PC-9 (cell line): Measurements from ENCODE around the gene FAM43B. TPM values are rescaled to one million over a fixed set of nuclear protein-coding genes. Genes with fewer than 3 reads are reported as not detected.

ENCODE experiments used
- BruUV-seq: library from RNA; stranded (reverse); fragments of 400-500 nt; replicated peaks from 2 replicates; lab custom pipeline; 2021; lab: Mats Ljungman, UMichigan
- CTCF ChIA-PET: fragments of 300-600 bp; sonication (Branson Sonifier 250); formaldehyde crosslinking; loops from one replicate; lab custom pipeline; 2022; ENCODE audit warnings: antibody characterized with exemption; lab: Charles Lee
- POLR2A ChIA-PET: fragments of 300-600 bp; sonication (Branson Sonifier 250); formaldehyde crosslinking; loops from one replicate; lab custom pipeline; 2022; ENCODE audit warnings: antibody characterized with exemption; ENCODE audit not compliant: unreplicated experiment; lab: Charles Lee
- DNase-seq, 2 experiments: peaks; one replicate each; pipeline versions ENCODE4 v3.0.0 to v3.0.0-alpha.2; 2015 to 2022; ENCODE audit warnings: mixed read lengths in 1 of 2
- H2AFZ ChIP-seq: fragments of 200-600 bp; sonication (generic); 2 replicates; pipeline ENCODE4 v1.8.1; 2017; ENCODE audit warnings: antibody characterized with exemption
- H3F3A ChIP-seq: fragments of 200-600 bp; sonication (generic); 2 replicates; pipeline ENCODE4 v1.8.1; 2017; ENCODE audit warnings: antibody characterized with exemption, mild to moderate bottlenecking, low read depth; ENCODE audit not compliant: insufficient read depth
- H3K27ac ChIP-seq: fragments of 200-600 bp; sonication (generic); 2 replicates; pipeline ENCODE4 v1.6.1; 2016; ENCODE audit warnings: mixed run types
- H3K27me3 ChIP-seq: fragments of 200-600 bp; sonication (generic); 2 replicates; pipeline ENCODE4 v1.6.1; 2016; ENCODE audit warnings: low read depth, mixed run types; ENCODE audit not compliant: insufficient read depth
- H3K36me3 ChIP-seq: fragments of 200-600 bp; sonication (generic); 2 replicates; pipeline ENCODE4 v1.6.1; 2016; ENCODE audit warnings: low read depth, mixed run types
- H3K4me1 ChIP-seq: fragments of 200-600 bp; sonication (generic); replicated peaks from 2 replicates; pipeline ENCODE4 v1.6.1; 2016; ENCODE audit warnings: mixed run types; ENCODE audit not compliant: insufficient read depth
- H3K4me2 ChIP-seq: fragments of 200-600 bp; sonication (generic); 2 replicates; pipeline ENCODE4 v1.6.1; 2017; ENCODE audit warnings: mixed run types
- H3K4me3 ChIP-seq: fragments of 200-600 bp; sonication (generic); 2 replicates; pipeline ENCODE4 v1.6.1; 2016; ENCODE audit warnings: mixed run types
- H3K79me2 ChIP-seq: fragments of 200-600 bp; sonication (generic); 2 replicates; pipeline ENCODE4 v1.6.1; 2017; ENCODE audit warnings: low read depth, mixed run types
- H3K9me2 ChIP-seq: fragments of 200-600 bp; sonication (generic); 2 replicates; pipeline ENCODE4 v1.8.1; 2017; ENCODE audit warnings: mild to moderate bottlenecking; ENCODE audit not compliant: insufficient read depth
- H3K9me3 ChIP-seq: fragments of 200-600 bp; sonication (generic); 2 replicates; pipeline ENCODE4 v1.8.1; 2016; ENCODE audit warnings: low read depth; ENCODE audit not compliant: insufficient read depth
- H4K20me1 ChIP-seq: fragments of 200-600 bp; sonication (generic); 2 replicates; pipeline ENCODE4 v1.8.1; 2017; ENCODE audit not compliant: insufficient read depth
- EZH2 ChIP-seq: fragments of 200-600 bp; sonication (generic); IDR thresholded peaks from 2 replicates; pipeline ENCODE4 v1.8.0; 2017; ENCODE audit warnings: antibody characterized with exemption, low read depth
- intact Hi-C: fragments of 100-400 bp; cut with micrococcal nuclease; formaldehyde crosslinking; loops from one replicate; pipeline ENCODE4 v1.10.0; 2022; ENCODE audit not compliant: unreplicated experiment
- total RNA-seq: library from RNA; stranded (reverse); gene quantifications from 2 replicates; pipeline ENCODE4 v1.2.3, GENCODE V29; 2021
- TF ChIP-seq, protein P1 (sequence below): fragments of 200-600 bp; sonication (generic); conservative IDR thresholded peaks from 2 replicates; pipeline ENCODE4 v1.6.1; 2017; ENCODE audit warnings: mixed run types, antibody characterized with exemption, mild to moderate bottlenecking, moderate library complexity

Gene FAM43B
- total RNA-seq, 1 experiment from 2014 or later = not detected

- intact Hi-C loops = no loop called here
- H3K27ac ChIP-seq = no peak overlapping the region
- H3K36me3 ChIP-seq = no peaks in the 10 kb centered on the region
- no peaks in the 10 kb centered on the region for H3K27me3 ChIP-seq
- DNase-seq = no peak
- H4K20me1 ChIP-seq = no peaks in the 10 kb centered on the region
- no peaks in the 10 kb centered on the region for H3K9me3 ChIP-seq
- ChIA-PET CTCF (no interaction called here), POLR2A (no interaction called here)
- H3K79me2 ChIP-seq = no peaks in the 10 kb centered on the region
- H3K4me1 ChIP-seq = peaks cover 20% of the 10 kb centered on the region
- H3F3A ChIP-seq = peaks cover 17% of the 10 kb centered on the region
- H3K9me2 ChIP-seq = no peaks in the 10 kb centered on the region
- H3K4me3 ChIP-seq = no peak overlapping the region
- H3K4me2 ChIP-seq = no peak overlapping the region
- TF ChIP-seq EZH2 = no peak
- TF ChIP-seq, protein P1, sequence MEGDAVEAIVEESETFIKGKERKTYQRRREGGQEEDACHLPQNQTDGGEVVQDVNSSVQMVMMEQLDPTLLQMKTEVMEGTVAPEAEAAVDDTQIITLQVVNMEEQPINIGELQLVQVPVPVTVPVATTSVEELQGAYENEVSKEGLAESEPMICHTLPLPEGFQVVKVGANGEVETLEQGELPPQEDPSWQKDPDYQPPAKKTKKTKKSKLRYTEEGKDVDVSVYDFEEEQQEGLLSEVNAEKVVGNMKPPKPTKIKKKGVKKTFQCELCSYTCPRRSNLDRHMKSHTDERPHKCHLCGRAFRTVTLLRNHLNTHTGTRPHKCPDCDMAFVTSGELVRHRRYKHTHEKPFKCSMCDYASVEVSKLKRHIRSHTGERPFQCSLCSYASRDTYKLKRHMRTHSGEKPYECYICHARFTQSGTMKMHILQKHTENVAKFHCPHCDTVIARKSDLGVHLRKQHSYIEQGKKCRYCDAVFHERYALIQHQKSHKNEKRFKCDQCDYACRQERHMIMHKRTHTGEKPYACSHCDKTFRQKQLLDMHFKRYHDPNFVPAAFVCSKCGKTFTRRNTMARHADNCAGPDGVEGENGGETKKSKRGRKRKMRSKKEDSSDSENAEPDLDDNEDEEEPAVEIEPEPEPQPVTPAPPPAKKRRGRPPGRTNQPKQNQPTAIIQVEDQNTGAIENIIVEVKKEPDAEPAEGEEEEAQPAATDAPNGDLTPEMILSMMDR = no peak
- H2AFZ ChIP-seq = no peak overlapping the region
- no TSS peak for BruUV-seq
Observed at GRCh38 chr1:20540281-20540680, 12.1 kb upstream of the FAM43B start.

- Histone ChIP-seq H3K9me2 (no peaks in the 10 kb centered on the region; the same call in 1 of the 2 replicates), H3K79me2 (no peaks in the 10 kb centered on the region), H3K4me1 (no peaks in the 10 kb centered on the region), H3K4me2 (no peak overlapping the region), H3K4me3 (no peak overlapping the region), H3F3A (no peaks in the 10 kb centered on the region), H3K36me3 (no peaks in the 10 kb centered on the region), H2AFZ (no peak overlapping the region), H3K27me3 (no peaks in the 10 kb centered on the region), H3K9me3 (no peaks in the 10 kb centered on the region), H3K27ac (no peak overlapping the region), H4K20me1 (no peaks in the 10 kb centered on the region)
- no TSS peak for BruUV-seq
- TF ChIP-seq, protein P1 = no peak
- no peak for TF ChIP-seq EZH2
- CTCF ChIA-PET = no interaction called here
- intact Hi-C loops = no loop called here
- DNase-seq = no peak
- POLR2A ChIA-PET = no interaction called here
Observed at GRCh38 chr1:20546637-20547036, 5.7 kb upstream of the FAM43B start.

- no peaks in the 10 kb centered on the region for H3F3A ChIP-seq
- ChIA-PET POLR2A (no interaction called here), CTCF (interaction anchor here (0.6 kb wide), 1 partner anchor 28 kb away, joined by 6 read pairs; no protein-coding TSS in a partner anchor)
- H3K4me1 ChIP-seq = no peaks in the 10 kb centered on the region
- DNase-seq = no peak
- no peak overlapping the region for H3K27ac ChIP-seq
- no peaks in the 10 kb centered on the region for H3K36me3 ChIP-seq
- no peaks in the 10 kb centered on the region for H3K9me3 ChIP-seq
- H2AFZ ChIP-seq = no peak overlapping the region
- no peak overlapping the region for H3K4me3 ChIP-seq
- TF ChIP-seq, protein P1 = no peak
- TF ChIP-seq EZH2 = no peak
- no peaks in the 10 kb centered on the region for H4K20me1 ChIP-seq
- intact Hi-C loops = no loop called here
- no TSS peak for BruUV-seq
- H3K4me2 ChIP-seq = no peak overlapping the region
- H3K27me3 ChIP-seq = no peaks in the 10 kb centered on the region
- H3K9me2 ChIP-seq = no peaks in the 10 kb centered on the region; the same call in 1 of the 2 replicates
- H3K79me2 ChIP-seq = no peaks in the 10 kb centered on the region
Observed at GRCh38 chr1:20551161-20551560, 1.2 kb upstream of the FAM43B start.
